ENCODE data around the gene SDC1. TPM values are rescaled to one million over a fixed set of nuclear protein-coding genes. Genes with fewer than 3 reads are reported as not detected.

Gene SDC1
- polyA plus RNA-seq, 4 donors, result 36.9 to 89.9 (median 58.3) TPM

DNA sequence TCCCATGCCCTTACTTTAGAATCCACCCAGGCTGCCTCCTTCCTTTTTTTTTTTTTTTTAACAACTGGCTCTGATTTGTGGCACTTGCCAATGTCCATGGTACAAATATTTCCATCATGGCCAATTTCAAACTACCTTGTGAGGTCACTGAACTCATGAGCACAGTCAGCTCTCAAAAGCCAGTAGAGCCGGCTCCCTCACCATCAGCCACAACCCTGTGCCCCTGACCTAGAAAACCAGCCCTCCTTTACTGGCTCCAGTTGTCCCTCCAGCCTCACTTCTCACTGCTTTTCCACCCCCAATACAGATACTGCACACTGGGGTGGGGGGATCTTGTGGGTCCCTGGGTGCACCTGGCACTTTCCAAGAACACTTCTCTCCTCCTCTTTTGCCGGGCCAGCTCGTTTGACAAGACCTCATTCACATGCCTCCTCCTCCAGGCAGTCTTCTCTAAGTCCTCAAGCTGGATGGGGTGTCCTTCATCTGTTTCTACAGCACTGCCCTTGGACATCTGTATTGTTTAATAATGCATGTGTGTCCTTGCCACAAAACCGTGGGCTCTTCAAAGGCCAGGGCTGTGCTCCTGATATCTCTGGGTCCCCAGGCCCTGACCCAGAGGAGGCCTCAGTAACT, 35.5 kb downstream of the SDC1 start:
- no peak for DNase-seq
- no peak overlapping the region for H3K4me3 ChIP-seq (ENCODE audit: low read depth in 1 of 3, low read length in 3 of 3)
- H3K36me3 ChIP-seq (ENCODE audit: control insufficient read depth in 3 of 3, insufficient read depth in 2 of 3, low read depth in 1 of 3, low read length in 3 of 3), result peaks cover 0 to 5% (median 0%) of the 10 kb centered on the region in 3 donors
- peaks cover 0 to 42% (median 3%) of the 10 kb centered on the region in 3 donors for H3K4me1 ChIP-seq (ENCODE audit: control insufficient read depth in 3 of 3, insufficient read depth in 2 of 3, low read depth in 1 of 3, low read length in 2 of 3)
- H3K27ac ChIP-seq (ENCODE audit: low read depth in 1 of 3, low read length in 2 of 3), result no peak overlapping the region
- H3K9me3 ChIP-seq (ENCODE audit: control insufficient read depth in 2 of 2, insufficient read depth in 1 of 2, low read depth in 1 of 2, low read length in 1 of 2), result no peaks in the 10 kb centered on the region
- H3K27me3 ChIP-seq (ENCODE audit: control insufficient read depth in 3 of 3, insufficient read depth in 3 of 3, low read length in 3 of 3), result no peaks in the 10 kb centered on the region
- no peak for FAIRE-seq
- WGBS, 3 donors, result 72 to 79% (median 76%) methylated on average over 4 of the region's 4 CpGs

DNA sequence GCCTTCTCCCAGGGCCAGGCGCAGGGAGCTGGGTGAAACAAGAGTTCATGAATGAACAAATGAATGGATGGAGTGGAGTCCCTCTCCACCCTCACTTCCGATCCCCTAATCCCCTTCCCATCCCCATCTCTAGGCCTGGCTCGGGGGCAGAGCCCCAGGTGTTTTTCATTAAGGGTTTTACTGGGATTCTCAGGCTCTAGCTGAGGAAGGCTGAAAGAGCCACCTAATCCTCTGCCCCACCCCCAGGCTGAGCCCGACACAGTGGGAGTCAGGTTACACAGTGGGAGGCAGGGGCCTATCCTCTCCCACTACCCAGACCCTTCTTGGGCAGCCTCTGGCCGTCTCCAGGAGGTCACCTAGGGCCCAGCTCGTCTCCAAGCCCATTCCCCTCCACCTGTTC, 36.1 kb downstream of the SDC1 start:
- no peak for DNase-seq
- 77 to 82% (median 81%) methylated on average over 6 of the region's 6 CpGs for WGBS, 3 donors
- no peak overlapping the region for H3K27ac ChIP-seq (ENCODE audit: low read depth in 1 of 3, low read length in 2 of 3)
- no peak for FAIRE-seq
- peaks cover 0 to 5% (median 0%) of the 10 kb centered on the region in 3 donors for H3K36me3 ChIP-seq (ENCODE audit: control insufficient read depth in 3 of 3, insufficient read depth in 2 of 3, low read depth in 1 of 3, low read length in 3 of 3)
- no peaks in the 10 kb centered on the region for H3K9me3 ChIP-seq (ENCODE audit: control insufficient read depth in 2 of 2, insufficient read depth in 1 of 2, low read depth in 1 of 2, low read length in 1 of 2)
- no peak overlapping the region for H3K4me3 ChIP-seq (ENCODE audit: low read depth in 1 of 3, low read length in 3 of 3)
- H3K4me1 ChIP-seq (ENCODE audit: control insufficient read depth in 3 of 3, insufficient read depth in 2 of 3, low read depth in 1 of 3, low read length in 2 of 3), result peaks cover 0 to 47% (median 3%) of the 10 kb centered on the region in 3 donors
- no peaks in the 10 kb centered on the region for H3K27me3 ChIP-seq (ENCODE audit: control insufficient read depth in 3 of 3, insufficient read depth in 3 of 3, low read length in 3 of 3)

DNA sequence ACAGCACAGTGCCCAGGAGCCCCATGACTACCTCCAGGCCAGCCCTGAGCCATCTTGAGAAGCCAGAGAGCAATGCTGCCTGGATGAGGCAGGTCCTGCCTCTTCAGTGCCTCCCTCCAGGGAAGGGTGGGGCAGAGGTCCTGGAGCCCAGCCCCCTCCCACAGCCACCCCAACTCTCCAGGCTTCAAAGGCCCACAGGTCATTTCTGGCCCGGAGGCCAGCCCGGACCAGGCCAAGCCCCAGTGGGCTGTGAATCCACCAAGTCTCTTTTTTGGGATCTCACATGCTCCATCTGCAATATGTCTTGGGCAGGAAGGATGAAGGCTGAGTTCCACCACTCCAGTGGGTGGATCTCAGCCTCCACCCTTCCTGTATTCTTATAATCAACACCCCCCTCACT, 36.7 kb downstream of the SDC1 start:
- no peak for FAIRE-seq
- 81 to 100% (median 93%) methylated on average over 2 of the region's 2 CpGs for WGBS, 3 donors
- Histone ChIP-seq H3K27ac (ENCODE audit: low read depth in 1 of 3, low read length in 2 of 3) (no peak overlapping the region), H3K4me1 (ENCODE audit: control insufficient read depth in 3 of 3, insufficient read depth in 2 of 3, low read depth in 1 of 3, low read length in 2 of 3) (peaks cover 0 to 50% (median 3%) of the 10 kb centered on the region in 3 donors), H3K4me3 (ENCODE audit: low read depth in 1 of 3, low read length in 3 of 3) (no peak overlapping the region), H3K36me3 (ENCODE audit: control insufficient read depth in 3 of 3, insufficient read depth in 2 of 3, low read depth in 1 of 3, low read length in 3 of 3) (peaks cover 0 to 5% (median 0%) of the 10 kb centered on the region in 3 donors), H3K27me3 (ENCODE audit: control insufficient read depth in 3 of 3, insufficient read depth in 3 of 3, low read length in 3 of 3) (no peaks in the 10 kb centered on the region), H3K9me3 (ENCODE audit: control insufficient read depth in 2 of 2, insufficient read depth in 1 of 2, low read depth in 1 of 2, low read length in 1 of 2) (no peaks in the 10 kb centered on the region)
- no peak for DNase-seq

DNA sequence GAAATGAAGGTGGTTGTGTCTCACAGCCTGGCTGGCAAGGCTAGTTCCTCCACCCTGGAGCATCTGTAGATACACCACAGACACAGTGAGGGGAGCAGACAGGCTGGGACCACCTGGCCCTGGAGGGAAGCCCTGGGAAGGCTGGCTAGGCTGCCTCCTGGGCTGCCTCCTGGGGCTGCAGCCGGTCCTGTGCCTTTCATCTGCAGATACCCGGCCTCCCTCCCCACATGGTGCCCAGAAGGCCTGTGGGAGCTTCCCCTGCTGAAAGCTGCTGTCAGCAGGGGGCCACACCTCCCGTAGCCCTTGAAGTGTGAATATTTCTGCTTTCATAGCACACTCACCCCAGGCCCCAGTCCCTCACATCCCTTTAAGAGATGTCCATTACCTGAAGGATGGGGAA, 37.6 kb downstream of the SDC1 start:
- no peak for DNase-seq
- H3K27ac ChIP-seq (ENCODE audit: low read depth in 1 of 3, low read length in 2 of 3), result no peak overlapping the region
- no peaks in the 10 kb centered on the region for H3K9me3 ChIP-seq (ENCODE audit: control insufficient read depth in 2 of 2, insufficient read depth in 1 of 2, low read depth in 1 of 2, low read length in 1 of 2)
- H3K36me3 ChIP-seq (ENCODE audit: control insufficient read depth in 3 of 3, insufficient read depth in 2 of 3, low read depth in 1 of 3, low read length in 3 of 3), result peaks cover 0 to 5% (median 0%) of the 10 kb centered on the region in 3 donors
- peaks cover 0 to 50% (median 3%) of the 10 kb centered on the region in 3 donors for H3K4me1 ChIP-seq (ENCODE audit: control insufficient read depth in 3 of 3, insufficient read depth in 2 of 3, low read depth in 1 of 3, low read length in 2 of 3)
- H3K4me3 ChIP-seq (ENCODE audit: low read depth in 1 of 3, low read length in 3 of 3), result no peak overlapping the region
- FAIRE-seq, result no peak
- WGBS, 3 donors, result 68 to 87% (median 84%) methylated on average over 3 of the region's 3 CpGs
- no peaks in the 10 kb centered on the region for H3K27me3 ChIP-seq (ENCODE audit: control insufficient read depth in 3 of 3, insufficient read depth in 3 of 3, low read length in 3 of 3)

DNA sequence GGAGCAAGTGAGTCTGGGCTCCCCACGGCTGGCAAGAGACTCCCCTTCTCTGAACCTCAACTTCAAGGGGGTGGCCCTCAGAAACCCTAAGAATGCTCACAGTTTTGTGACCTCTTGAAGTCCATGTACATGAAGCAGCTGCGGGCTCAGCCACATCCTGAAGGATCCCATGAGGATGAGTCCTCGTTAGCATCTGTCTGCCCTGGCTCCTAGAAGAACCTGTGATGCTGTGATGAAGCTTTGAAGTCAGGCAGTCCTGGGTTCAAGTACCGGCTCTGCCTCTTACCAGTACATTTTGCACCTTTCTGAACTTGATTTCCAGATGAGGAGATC, 38.1 kb downstream of the SDC1 start:
- Histone ChIP-seq H3K4me3 (ENCODE audit: low read depth in 1 of 3, low read length in 3 of 3) (no peak overlapping the region), H3K36me3 (ENCODE audit: control insufficient read depth in 3 of 3, insufficient read depth in 2 of 3, low read depth in 1 of 3, low read length in 3 of 3) (peaks cover 0 to 5% (median 0%) of the 10 kb centered on the region in 3 donors), H3K27ac (ENCODE audit: low read depth in 1 of 3, low read length in 2 of 3) (peak overlapping the region; percentile 35 to 73 (median 47)), H3K9me3 (ENCODE audit: control insufficient read depth in 2 of 2, insufficient read depth in 1 of 2, low read depth in 1 of 2, low read length in 1 of 2) (no peaks in the 10 kb centered on the region), H3K4me1 (ENCODE audit: control insufficient read depth in 3 of 3, insufficient read depth in 2 of 3, low read depth in 1 of 3, low read length in 2 of 3) (peaks cover 0 to 46% (median 2%) of the 10 kb centered on the region in 3 donors), H3K27me3 (ENCODE audit: control insufficient read depth in 3 of 3, insufficient read depth in 3 of 3, low read length in 3 of 3) (no peaks in the 10 kb centered on the region)
- 63 to 77% (median 69%) methylated on average over 4 of the region's 4 CpGs for WGBS, 3 donors
- no peak for DNase-seq
- no peak for FAIRE-seq

DNA sequence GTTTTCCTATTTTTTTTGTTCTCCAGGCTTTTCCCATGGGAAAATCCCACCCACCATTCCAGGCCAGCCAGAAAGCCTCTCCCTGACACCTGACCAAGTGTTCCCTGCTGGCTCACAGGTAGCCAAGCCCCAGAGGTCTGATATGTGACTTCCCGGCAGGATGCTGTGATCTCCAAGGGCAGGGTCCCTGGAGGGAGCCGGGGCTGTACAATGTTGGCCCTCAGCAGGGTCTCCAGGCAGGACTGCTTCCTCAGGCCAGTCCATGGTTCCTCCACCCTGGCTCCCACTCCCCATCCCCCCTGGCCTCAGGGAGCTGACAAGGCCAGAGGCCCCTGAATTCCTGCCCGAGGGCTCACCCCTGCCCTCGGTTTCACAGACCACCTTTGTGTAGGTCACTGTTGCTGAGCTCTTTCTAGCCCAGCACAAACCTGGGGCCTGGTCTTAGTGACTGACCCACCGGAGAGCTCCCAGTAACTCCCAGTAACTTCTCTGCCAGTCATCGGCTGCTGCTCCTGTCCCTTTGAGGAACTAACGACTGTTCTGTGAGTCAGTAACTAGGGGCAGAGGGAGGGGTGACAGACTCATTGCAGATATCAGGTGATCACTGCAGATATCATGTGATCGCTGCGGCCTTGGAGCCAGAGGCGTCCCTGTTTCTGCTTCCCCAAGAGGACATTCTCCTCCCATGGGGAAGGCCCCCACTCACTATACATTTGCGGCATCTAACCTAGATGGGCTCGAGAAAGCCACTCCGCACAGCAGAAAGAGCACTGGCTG, 38.7 kb downstream of the SDC1 start:
- no peaks in the 10 kb centered on the region for H3K27me3 ChIP-seq (ENCODE audit: control insufficient read depth in 3 of 3, insufficient read depth in 3 of 3, low read length in 3 of 3)
- H3K4me1 ChIP-seq (ENCODE audit: control insufficient read depth in 3 of 3, insufficient read depth in 2 of 3, low read depth in 1 of 3, low read length in 2 of 3), result peaks cover 0 to 41% (median 0%) of the 10 kb centered on the region in 3 donors
- no peak for FAIRE-seq
- DNase-seq, result peak; percentile 87 to 95
- H3K27ac ChIP-seq (ENCODE audit: low read depth in 1 of 3, low read length in 2 of 3), result peak overlapping the region; percentile 73 to 90 (median 79)
- no peaks in the 10 kb centered on the region for H3K9me3 ChIP-seq (ENCODE audit: control insufficient read depth in 2 of 2, insufficient read depth in 1 of 2, low read depth in 1 of 2, low read length in 1 of 2)
- peak overlapping the region in 1 of 3 donors; percentile 43 for H3K4me3 ChIP-seq (ENCODE audit: low read depth in 1 of 3, low read length in 3 of 3)
- H3K36me3 ChIP-seq (ENCODE audit: control insufficient read depth in 3 of 3, insufficient read depth in 2 of 3, low read depth in 1 of 3, low read length in 3 of 3), result peaks cover 0 to 5% (median 0%) of the 10 kb centered on the region in 3 donors
- WGBS, 3 donors, result 26 to 63% (median 35%) methylated on average over 13 of the region's 13 CpGs

DNA sequence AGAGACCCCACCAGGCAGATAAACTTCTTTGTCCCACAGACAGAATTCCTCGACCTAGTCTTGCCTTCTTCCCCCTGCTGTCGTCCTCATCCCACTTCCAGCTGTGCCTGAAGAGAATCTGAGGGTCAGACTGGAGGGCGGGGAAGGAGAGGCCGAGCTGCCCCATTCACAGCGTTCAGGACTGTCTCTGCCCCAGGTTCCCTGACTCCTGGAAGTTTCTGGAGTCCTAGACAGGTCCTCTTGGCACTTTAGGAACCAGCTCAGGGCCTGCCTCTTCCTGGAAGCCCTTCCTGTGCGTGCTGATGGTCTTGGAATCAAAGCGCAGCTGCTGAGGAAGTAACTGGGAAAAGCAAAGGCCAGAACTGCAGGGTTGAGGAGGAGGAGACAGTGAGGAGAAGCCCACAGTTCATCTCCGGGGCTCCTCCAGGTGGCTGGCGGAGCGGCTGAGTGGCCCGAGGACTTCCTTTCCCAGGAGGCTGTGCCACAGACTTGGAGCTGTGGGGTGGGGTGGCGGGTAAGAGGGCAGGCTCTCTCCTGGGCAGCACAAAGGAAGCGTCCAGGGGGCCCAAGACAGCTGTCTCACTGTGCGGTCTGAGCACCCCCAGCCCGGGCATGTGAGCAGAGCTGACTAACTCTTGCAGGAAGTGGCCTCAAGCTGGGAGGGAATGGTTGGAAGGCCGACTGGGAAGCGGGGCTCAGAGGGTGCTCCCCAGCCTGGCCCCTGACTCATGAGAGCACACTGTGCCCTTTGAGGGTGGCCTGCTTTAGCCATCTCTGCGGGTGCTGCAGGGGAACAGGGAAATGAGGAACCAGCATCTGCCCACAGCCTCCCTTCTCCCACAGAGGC, 39.5 kb downstream of the SDC1 start:
- FAIRE-seq (no peak), DNase-seq (peak in 1 of 2 donors; percentile 54)
- Histone ChIP-seq H3K4me1 (ENCODE audit: control insufficient read depth in 3 of 3, insufficient read depth in 2 of 3, low read depth in 1 of 3, low read length in 2 of 3) (peaks cover 0 to 41% (median 0%) of the 10 kb centered on the region in 3 donors), H3K9me3 (ENCODE audit: control insufficient read depth in 2 of 2, insufficient read depth in 1 of 2, low read depth in 1 of 2, low read length in 1 of 2) (no peaks in the 10 kb centered on the region), H3K4me3 (ENCODE audit: low read depth in 1 of 3, low read length in 3 of 3) (peak overlapping the region in 1 of 3 donors; percentile 43), H3K36me3 (ENCODE audit: control insufficient read depth in 3 of 3, insufficient read depth in 2 of 3, low read depth in 1 of 3, low read length in 3 of 3) (peaks cover 0 to 3% (median 0%) of the 10 kb centered on the region in 3 donors), H3K27ac (ENCODE audit: low read depth in 1 of 3, low read length in 2 of 3) (peak overlapping the region; percentile 73 to 90 (median 79)), H3K27me3 (ENCODE audit: control insufficient read depth in 3 of 3, insufficient read depth in 3 of 3, low read length in 3 of 3) (no peaks in the 10 kb centered on the region)
- WGBS, 3 donors, result 49 to 68% (median 61%) methylated on average over 17 to 18 of the region's 18 CpGs
